ENCODE results near the gene CPSF7.

CPSF7 gene

GRCh38 chr11:61403658-61404057, 26.1 kb downstream of the CPSF7 start:
- Histone ChIP-seq H3K27ac (ENCODE audit: low read depth, low read length) (no peak overlapping the region), H4K20me1 (ENCODE audit: low read depth, low read length) (no peaks in the 10 kb centered on the region; the same call in 1 of the 2 replicates), H2AFZ (ENCODE audit: low read depth, low read length, severe bottlenecking) (no peak overlapping the region), H3F3A (ENCODE audit: insufficient read depth) (peaks cover 24% of the 10 kb centered on the region; the same call in 1 of the 2 replicates), H3K9me3 (ENCODE audit: insufficient read depth, low read length) (no peaks in the 10 kb centered on the region), H3K9ac (ENCODE audit: low read length) (no peak overlapping the region), H3K27me3 (ENCODE audit: low read length) (no peaks in the 10 kb centered on the region), H3K4me3 (ENCODE audit: insufficient read depth, low read length, poor library complexity, severe bottlenecking) (no peak overlapping the region), H3K79me2 (ENCODE audit: insufficient read depth, low read length) (no peaks in the 10 kb centered on the region), H3K9me2 (replicated peaks; ENCODE audit: insufficient read depth, low read length) (no peaks in the 10 kb centered on the region), H3K36me3 (ENCODE audit: low read length) (peaks cover 33% of the 10 kb centered on the region; the same call in 1 of the 2 replicates), H3K4me2 (ENCODE audit: low read depth, low read length, poor library complexity, severe bottlenecking) (no peak overlapping the region)
- TF ChIP-seq CTCF (IDR thresholded peaks at IDR 0.05; ENCODE audit: insufficient read depth, low read length, poor library complexity, severe bottlenecking) (no peak), EZH2phosphoT487 (conservative IDR thresholded peaks at IDR 0.05; ENCODE audit: low read length) (no peak)

DNA sequence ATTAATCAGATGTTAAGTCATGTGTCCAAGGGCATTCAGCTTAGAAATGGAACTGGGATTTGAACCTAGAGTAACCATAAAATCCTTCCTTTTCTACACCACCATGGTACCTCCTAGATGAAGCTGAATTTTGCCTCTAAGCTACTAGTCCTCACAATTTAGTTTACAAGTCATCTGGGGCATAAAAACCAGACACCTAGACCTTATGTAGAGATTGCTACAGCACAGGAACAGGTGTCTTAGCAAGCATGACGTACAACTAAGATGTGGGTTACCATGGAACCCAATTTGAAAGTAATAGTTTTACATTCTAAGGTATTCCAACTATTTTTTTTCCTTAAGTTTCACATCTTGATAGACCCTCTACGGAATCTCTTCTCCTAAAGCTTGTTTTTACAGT, 28.2 kb downstream of the CPSF7 start:
- Histone ChIP-seq H3K36me3 (ENCODE audit: low read length) (peaks cover 23% of the 10 kb centered on the region; the same call in 1 of the 2 replicates), H4K20me1 (ENCODE audit: low read depth, low read length) (no peaks in the 10 kb centered on the region; the same call in 1 of the 2 replicates), H3F3A (ENCODE audit: insufficient read depth) (peaks cover 24% of the 10 kb centered on the region; the same call in 1 of the 2 replicates), H3K4me2 (ENCODE audit: low read depth, low read length, poor library complexity, severe bottlenecking) (no peak overlapping the region), H3K79me2 (ENCODE audit: insufficient read depth, low read length) (no peaks in the 10 kb centered on the region), H3K4me3 (ENCODE audit: insufficient read depth, low read length, poor library complexity, severe bottlenecking) (no peak overlapping the region), H3K9me3 (ENCODE audit: insufficient read depth, low read length) (no peaks in the 10 kb centered on the region), H3K27ac (ENCODE audit: low read depth, low read length) (no peak overlapping the region), H3K9ac (ENCODE audit: low read length) (no peak overlapping the region), H3K27me3 (ENCODE audit: low read length) (no peaks in the 10 kb centered on the region), H2AFZ (ENCODE audit: low read depth, low read length, severe bottlenecking) (no peak overlapping the region), H3K9me2 (replicated peaks; ENCODE audit: insufficient read depth, low read length) (no peaks in the 10 kb centered on the region)
- no peak for TF ChIP-seq CTCF (IDR thresholded peaks at IDR 0.05; ENCODE audit: insufficient read depth, low read length, poor library complexity, severe bottlenecking)
- TF ChIP-seq EZH2phosphoT487 (conservative IDR thresholded peaks at IDR 0.05; ENCODE audit: low read length): no peak

GRCh38 chr11:61401173-61401572, 28.6 kb downstream of the CPSF7 start:
- H3K27ac ChIP-seq (ENCODE audit: low read depth, low read length): no peak overlapping the region
- H3K36me3 ChIP-seq (ENCODE audit: low read length): peaks cover 19% of the 10 kb centered on the region; the same call in 1 of the 2 replicates
- peaks cover 24% of the 10 kb centered on the region; the same call in 1 of the 2 replicates for H3F3A ChIP-seq (ENCODE audit: insufficient read depth)
- no peak overlapping the region for H3K4me3 ChIP-seq (ENCODE audit: insufficient read depth, low read length, poor library complexity, severe bottlenecking)
- H4K20me1 ChIP-seq (ENCODE audit: low read depth, low read length): no peaks in the 10 kb centered on the region; the same call in 1 of the 2 replicates
- H3K9ac ChIP-seq (ENCODE audit: low read length): no peak overlapping the region
- H3K9me3 ChIP-seq (ENCODE audit: insufficient read depth, low read length): no peaks in the 10 kb centered on the region
- no peak for TF ChIP-seq EZH2phosphoT487 (conservative IDR thresholded peaks at IDR 0.05; ENCODE audit: low read length)
- TF ChIP-seq CTCF (IDR thresholded peaks at IDR 0.05; ENCODE audit: insufficient read depth, low read length, poor library complexity, severe bottlenecking): no peak
- no peak overlapping the region for H2AFZ ChIP-seq (ENCODE audit: low read depth, low read length, severe bottlenecking)
- no peaks in the 10 kb centered on the region for H3K9me2 ChIP-seq (replicated peaks; ENCODE audit: insufficient read depth, low read length)
- no peak overlapping the region for H3K4me2 ChIP-seq (ENCODE audit: low read depth, low read length, poor library complexity, severe bottlenecking)
- no peaks in the 10 kb centered on the region for H3K27me3 ChIP-seq (ENCODE audit: low read length)
- H3K79me2 ChIP-seq (ENCODE audit: insufficient read depth, low read length): no peaks in the 10 kb centered on the region
